Activated CD4-positive, alpha-beta T cell treated with anti-CD3 and anti-CD28 coated beads, Interleukin-2, amount 50 U/mL, for 4 hours (primary cell): ENCODE measurements around the gene ZNF695.
"Not testable (repeated sequence)": the region's sequence is repeated elsewhere in the genome, so short reads cannot be mapped to it uniquely, and the experiment has no call there.

Experiments
- DNase-seq, 2 experiments: peaks; one replicate each; pipeline ENCODE4 v3.0.0-alpha.2; 2020

ZNF695 gene

DNA sequence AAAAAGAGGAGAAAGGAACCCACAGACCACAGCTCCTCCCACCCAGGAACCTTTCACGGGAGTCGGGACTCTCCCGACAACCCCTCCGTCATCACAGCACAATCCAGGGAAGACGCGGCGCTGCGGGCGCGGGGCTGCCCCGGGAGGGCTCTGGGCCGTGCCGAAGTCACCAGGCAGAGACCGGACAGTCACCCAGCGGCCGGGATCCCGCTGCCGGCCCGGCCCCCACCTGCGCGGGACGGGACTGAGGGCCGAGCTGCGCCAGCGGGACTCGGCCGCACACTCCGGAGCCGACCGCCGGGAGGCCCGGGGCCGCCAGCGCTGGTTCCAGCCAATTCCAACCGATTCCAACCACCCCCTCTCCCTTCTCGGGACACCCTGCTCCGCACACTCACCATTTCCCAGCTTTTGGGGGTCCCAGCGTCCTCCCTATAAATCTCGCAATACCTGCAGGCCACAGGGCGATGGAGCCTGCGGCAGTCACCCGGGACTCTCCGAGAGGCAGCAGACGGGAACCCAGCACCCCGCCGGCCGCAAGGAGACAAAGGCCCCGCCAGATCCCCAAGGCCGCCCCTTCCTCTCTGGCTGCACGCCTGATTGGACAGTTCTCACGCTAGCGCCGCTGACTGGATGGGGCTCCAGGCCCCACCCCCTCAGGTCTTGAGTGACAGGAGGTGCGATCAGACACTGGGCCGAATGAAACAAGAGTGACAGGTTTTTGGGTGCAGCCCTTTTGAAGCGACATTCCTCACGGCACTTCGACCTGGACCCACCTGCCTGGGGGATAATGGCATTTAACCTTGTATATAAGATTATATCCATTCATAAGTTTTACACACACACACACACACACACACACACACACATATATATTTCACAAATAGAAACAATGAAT is at the start of gene ZNF695:
TSS of gene ZNF695 (minus strand) at position 547 of the 895 bp plus-strand sequence. CDS start at position 398, 149 bp downstream.
- peak; percentile 0 to 1 for DNase-seq

DNA sequence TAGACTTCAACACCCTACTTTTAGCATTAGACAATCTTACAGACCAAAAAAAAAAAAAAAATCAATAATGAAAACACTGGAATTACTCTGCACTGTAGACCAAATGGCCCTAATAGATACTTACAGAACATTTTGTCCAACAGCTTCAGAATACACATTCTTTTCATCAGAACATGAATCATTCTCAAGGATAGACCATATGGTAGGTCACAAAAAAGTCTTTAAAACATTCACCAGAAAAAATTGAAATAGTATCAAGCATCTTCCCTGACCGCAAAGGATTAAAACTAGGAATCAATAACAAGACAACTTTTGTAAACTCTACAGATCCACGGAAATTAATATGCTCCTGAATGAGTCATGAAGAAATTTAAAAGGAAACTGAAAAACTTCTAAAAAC is 48.2 kb upstream of the ZNF695 start:
- DNase-seq = no peak

DNA sequence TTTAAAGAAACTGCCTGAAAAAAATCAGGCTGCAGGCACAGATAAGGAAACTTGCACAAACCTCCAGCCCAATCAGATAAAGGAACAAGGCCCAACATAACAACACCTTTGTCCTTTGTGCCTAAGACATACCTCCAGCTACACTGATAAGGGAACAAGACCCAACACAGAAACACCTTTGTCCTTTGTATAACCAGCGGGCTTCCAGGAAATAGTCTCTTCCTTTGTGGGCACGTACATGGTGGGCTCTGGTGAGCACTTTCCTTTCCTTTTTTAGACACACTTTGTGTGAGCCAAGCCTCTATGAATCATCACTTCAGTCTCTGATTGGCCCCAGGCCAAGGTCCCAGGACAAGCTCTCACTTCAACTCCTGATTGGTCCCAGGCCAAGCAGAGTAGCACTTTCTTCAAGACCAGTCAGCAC is 47.1 kb upstream of the ZNF695 start:
- DNase-seq = no peak

DNA sequence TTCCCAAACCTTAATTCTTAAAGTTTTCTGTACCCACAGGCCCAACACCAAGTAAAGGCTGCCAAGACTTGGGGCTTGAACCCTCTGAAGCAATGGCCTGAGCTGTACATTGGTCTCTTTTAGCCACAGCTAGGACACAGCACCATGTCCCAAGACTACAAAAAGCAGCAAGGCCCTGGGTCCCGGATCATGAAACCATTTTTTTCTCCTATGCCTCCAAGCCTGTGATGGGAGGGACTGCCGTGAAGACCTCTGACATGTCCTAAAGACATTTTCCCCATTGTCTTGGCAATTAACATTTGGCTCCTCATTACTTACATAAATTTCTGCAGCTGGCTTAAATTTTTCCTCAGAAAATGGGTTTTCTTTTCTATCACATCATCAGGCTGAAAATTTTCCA is 39.8 kb upstream of the ZNF695 start:
- no peak for DNase-seq

DNA sequence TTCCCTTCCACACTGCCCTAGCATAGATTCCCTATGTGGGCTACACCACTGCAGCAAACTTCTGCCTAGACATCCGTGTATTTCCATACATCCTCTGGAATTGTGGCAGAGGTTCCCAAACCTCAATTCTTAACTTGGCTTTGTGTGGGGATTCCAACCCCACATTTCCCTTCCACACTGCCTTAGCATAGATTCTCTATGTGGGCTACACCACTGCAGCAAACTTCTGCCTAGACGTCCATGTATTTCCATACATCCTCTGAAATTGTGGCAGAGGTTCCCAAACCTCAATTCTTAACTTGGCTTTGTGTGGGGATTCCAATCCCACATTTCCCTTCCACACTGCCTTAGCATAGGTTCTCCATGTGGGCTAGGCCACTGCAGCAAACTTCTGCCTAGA is 39.4 kb upstream of the ZNF695 start:
- DNase-seq = no peak

DNA sequence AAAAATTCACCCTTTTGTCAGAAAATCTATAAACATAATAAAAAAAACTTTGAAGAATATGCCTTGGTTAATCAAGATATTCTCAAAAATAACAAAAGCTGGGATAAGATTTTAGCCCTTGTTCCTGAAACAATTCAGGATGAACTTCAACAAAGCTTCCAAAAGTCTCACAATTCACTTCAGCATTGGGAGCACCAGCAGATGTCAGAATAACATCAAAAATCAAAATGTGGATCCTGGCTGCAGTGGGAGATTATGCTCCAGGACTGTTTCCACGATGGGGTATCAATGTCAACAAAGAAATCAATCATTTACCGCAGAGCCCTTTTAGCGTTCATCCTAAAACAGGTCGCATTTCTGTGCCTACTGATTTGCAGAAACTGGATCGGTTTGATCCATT is 35.5 kb upstream of the ZNF695 start:
- DNase-seq = no peak

DNA sequence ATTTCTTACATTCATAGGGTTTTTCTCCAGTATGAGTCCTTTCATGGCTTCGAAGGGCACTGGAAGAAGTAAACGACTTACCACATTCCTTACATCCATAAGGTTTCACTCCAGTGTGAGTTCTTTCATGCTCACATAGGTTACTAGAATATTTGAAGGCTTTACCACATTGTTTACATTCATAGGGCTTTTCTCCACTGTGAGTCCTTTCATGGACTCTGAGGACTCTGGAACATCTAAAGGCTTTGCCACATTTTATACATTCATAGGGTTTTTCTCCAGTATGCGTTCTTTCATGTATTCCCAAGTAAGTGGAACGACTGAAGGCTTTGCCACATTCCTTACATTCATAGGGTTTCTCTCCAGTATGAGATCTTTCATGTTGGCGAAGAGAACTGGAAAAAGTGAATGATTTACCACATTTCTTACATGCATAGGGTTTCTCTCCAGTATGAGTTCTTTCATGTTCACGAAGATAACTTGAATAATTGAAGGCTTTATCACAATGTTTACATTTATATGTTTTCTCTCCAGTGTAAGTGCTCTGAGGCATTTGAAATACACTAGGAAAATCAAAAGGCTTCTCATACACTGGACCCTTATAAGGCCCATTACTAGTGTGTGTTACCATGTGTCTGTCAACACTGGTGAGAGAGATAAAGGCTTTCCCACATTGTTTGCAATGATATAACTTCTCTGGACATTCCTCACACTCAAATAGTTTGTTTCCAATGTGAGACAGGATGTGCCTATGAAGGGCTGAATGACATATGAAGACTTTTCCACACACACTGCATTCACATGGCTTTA is 29.9 kb upstream of the ZNF695 start:
- DNase-seq = no peak

DNA sequence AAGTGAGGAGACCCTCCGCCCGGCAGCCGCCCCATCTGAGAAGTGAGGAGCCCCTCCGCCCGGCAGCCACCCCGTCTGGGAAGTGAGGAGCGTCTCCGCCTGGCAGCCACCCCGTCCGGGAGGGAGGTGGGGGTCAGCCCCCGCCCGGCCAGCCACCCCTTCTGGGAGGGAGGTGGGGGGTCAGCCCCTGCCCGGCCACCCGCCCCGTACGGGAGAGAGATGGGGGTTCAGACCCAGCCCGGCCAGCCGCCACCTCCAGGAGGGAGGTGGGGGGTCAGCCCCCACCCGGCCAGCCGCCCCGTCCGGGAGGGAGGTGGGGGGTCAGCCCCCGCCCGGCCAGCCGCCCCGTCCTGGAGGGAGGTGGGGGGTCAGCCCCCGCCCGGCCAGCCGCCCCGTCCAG is 24.4 kb upstream of the ZNF695 start:
- DNase-seq = not testable (repeated sequence)

DNA sequence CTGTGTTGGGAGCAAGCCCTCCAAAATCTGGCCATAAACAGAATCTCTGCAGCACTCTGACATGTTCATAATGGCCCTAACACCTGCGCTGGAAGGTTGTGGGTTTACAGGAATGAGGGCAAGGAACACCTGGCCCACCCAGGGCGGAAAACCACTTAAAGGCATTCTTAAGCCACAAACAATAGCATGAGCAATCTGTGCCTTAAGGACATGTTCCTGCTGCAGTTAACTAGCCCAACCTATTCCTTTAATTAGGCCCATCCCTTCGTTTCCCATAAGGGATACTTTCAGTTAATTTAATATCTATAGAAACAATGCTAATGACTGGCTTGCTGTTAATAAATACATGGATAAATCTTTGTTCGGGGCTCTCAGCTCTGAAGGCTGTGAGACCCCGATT is 16.8 kb upstream of the ZNF695 start:
- not testable (repeated sequence) for DNase-seq

DNA sequence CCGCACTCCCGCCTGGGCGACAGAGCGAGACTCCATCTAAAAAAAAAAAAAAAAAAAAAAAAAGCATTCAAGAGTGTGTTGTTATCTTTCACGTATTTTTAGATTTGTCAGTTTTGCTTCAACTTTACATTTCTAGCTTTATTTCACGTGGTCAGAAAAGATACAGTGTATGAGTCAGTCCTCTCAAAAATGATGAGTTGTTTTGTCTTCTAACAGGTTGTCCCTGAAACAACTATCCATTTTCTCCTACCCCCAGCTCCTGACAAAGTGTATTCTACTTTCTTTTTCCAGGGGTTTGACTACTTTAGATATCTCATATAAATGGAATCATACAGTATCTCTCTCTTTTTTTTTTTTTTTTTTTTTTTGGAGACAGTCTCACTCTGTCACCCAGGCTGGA is 5.5 kb upstream of the ZNF695 start:
- DNase-seq = no peak

DNA sequence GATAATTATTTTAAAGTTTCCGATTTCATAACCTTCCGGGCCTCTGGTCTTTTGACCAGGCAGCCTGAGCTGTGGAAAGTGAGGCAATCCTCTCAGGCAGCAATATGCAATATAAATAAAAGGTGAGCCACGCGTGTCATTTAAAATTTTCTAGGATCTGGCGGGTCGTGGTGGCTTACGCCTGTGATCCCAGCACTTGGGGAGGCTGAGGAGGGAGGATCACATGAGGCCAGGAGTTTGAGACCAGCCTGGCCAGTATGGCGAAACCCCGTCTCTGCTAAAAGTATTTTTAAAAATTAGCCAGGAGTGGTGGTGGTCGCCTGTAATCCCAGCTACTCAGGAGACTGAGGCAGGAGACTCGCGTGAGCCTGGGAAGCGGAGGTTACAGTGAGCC is 546 bp upstream of the ZNF695 start:
- DNase-seq = no peak

DNA sequence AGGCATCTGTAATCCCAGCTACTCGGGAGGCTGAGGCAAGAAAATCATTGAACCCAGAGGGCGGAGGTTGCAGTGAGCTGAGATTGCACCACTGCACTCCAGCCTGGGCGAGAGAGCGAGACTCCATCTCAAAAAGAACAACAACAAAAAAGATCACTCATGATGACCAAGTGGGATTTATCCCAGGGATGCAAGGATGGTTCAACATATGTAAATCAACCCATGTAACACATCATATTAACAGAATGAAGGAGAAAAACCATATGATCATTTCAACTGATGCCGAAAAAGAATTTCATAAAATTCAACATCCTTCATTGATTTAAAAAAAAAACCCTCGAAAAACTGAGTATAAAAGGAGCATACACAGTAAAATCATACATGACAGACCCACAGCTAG is 3.8 kb downstream of the ZNF695 start:
- not testable (repeated sequence) for DNase-seq

DNA sequence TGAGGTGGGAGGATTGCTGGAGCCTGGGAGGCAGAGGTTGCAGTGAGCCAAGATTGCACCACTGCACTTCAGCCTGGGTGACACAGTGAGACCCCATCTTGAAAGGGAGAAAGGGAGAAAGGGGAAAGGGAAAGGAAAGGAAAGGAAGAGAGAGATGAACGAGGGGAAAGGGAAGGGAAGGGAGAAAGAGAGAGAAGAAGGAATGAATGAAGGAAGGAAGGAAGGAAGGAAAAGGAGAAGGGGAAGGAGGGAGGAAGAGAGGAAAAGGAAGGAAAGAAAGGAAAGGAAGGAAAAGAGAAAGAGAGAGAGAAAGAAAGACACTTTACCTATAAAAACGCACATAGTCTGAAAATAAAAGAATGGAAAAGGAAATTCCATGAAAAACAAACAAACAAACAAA is 18.0 kb downstream of the ZNF695 start:
- DNase-seq = no peak

DNA sequence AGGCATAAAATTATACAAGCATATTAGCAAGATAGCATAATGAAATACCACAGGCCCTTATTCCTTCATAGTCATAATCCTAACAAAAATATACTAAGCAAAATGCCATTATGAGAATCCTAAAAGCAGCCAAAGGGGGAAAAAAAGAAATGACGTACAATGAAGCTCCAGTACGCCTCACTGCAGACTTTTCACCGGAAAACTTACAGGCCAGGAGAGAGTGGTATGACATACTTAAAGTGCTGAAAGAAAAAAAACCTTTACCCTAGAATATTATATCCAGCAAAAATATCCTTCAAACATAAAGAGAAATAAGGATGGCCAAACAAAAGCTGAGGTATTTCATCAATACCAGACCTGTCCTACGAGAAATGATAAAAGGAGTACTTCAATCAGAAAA is 19.5 kb downstream of the ZNF695 start:
- DNase-seq = no peak

DNA sequence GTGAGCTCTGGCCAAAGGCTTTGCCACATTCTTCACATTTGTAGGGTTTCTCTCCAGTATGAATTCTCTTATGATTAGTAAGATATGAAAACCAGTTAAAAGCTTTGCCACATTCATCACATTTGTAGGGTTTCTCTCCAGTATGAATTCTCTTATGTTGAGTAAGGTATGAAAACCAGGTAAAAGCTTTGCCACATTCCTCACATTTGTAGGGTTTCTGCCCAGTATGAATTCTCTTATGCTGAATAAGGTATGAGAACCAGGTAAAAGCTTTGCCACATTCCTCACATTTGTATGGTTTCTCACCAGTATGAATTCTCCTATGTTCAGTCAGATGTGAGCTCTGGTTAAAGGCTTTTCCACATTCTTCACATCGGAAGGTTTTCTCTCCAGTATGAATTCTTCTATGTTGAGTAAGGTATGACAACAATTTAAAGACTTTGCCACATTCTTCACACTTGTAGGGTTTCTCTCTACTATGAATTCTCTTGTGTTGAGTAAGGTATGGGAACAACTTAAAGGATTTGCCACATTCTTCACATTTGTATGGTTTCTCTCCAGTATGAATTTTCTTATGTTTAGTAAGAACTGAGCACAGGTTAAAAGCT is 20.7 kb downstream of the ZNF695 start:
- DNase-seq = no peak

DNA sequence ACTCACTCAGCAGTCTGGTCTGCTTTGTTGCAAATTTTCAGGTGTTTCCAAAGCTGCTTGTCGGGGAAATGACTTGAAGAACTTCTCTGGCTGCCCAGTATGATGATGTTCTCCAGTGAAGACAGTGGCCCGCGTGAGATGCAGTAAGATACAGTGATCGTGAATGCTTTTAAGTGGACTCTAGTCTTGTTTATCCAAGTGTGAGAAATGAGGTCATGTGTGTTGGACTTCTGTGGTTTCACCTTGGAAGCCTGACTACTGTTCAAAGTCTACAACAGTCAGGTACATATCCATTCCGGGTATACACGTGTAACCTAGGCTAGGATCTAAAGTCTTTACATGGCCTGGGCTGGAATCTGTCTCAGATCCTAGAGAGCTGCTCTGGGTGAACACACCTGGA is 29.1 kb downstream of the ZNF695 start:
- no peak for DNase-seq

DNA sequence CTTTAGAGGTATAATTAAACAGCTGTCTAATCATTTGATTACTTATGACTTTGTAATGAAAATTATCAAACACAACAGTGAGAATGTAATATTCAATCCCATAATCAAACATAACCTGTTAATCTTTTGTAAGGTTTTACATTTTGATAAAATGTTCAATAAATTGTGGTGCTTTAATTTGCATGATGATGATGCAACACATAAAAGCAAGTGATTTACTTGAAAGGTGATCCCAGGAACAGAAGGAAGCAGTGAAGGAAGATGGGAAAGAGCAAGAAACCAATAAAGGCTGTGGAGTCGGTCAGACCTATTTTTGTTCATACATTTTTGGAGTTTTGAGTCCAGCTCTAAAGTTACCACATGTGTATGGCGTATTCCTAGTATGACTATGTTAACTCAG is 29.6 kb downstream of the ZNF695 start:
- no peak for DNase-seq

DNA sequence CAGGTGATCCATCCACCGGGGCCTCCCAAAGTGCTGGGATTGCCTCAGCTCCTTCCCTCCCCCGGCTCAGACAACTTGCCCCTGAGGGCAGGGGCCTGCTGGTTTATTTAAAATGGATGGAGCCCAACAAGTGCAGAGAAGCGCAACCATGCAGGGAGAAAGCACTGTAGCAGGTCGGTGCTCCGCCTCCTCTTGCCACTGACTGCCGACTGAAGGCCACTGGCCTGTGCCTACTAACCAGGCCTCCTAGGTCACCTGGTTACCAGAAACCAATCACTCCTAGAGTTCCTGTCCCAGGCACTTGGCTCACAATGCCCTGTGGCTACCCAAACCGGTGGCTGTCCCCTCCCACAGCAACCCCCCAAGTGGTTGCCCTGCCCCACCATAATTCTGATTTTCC is 35.9 kb downstream of the ZNF695 start:
- no peak for DNase-seq

DNA sequence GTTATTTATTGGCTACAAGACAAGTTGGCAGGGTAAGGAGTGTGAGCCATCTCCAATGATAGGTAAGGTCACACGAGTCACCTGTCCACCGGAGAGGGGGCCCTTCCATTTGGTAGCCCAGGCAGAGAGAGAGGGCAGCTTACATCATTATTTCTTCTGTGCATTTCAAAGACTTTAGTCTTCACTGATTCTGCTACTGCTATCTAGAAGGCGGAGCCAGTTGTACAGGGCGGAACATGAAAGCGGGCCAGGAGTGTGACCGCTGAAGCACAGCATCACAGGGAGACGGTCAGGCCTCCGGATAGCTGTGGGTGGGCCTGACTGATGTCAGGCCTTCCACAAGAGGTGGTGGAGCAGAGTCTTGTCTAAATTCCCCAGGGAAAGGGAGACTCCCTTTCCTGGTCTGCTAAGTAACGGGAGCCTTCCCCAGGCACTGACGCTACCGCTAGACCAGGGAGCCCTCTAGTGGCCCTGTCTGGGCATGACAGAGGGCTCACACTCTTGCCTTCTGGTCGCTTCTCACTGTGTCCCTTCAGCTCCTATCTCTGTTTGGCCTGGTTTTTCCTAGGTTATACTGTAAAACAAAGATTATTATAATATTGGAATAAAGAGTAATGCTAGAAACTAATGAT is 36.7 kb downstream of the ZNF695 start:
- peak; percentile 3 to 15 for DNase-seq

DNA sequence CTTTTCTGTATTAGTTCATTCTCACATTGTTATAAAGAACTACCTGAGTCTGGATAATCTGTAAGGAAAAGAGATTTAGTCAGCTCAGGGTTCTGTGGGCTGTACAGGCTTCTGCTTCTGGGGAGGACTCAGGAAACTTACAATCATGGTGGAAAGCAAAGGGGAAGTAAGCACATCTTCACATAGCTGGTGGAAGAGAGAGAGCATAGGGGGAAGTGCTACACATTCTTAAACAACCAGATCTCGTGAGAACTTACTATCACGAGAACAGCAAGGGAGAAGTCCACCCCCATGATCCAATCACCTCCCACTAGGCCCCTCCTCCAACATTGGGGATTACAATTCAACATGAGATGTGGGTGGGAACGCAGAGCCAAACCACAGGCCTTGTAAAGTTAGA is 38.2 kb downstream of the ZNF695 start:
- DNase-seq = no peak

DNA sequence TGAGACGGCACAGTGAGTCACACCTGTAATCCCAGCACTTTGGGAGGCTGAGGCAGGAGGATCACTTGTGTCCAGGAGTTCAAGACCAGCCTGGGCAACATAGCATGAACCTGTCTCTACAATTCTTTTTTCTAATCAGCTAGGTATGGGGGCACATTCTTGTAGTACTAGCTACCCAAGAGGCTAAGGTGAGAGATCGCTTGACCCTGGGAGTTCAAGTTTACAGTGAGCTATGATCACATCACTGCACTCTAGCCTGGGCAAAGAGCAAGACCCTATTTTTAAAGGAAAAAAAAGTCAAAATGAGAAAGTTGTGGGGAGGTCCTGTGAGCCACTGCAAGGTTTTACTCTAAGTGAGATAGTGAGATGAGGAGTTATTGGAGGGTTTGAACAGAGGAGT is 41.4 kb downstream of the ZNF695 start:
- no peak for DNase-seq

DNA sequence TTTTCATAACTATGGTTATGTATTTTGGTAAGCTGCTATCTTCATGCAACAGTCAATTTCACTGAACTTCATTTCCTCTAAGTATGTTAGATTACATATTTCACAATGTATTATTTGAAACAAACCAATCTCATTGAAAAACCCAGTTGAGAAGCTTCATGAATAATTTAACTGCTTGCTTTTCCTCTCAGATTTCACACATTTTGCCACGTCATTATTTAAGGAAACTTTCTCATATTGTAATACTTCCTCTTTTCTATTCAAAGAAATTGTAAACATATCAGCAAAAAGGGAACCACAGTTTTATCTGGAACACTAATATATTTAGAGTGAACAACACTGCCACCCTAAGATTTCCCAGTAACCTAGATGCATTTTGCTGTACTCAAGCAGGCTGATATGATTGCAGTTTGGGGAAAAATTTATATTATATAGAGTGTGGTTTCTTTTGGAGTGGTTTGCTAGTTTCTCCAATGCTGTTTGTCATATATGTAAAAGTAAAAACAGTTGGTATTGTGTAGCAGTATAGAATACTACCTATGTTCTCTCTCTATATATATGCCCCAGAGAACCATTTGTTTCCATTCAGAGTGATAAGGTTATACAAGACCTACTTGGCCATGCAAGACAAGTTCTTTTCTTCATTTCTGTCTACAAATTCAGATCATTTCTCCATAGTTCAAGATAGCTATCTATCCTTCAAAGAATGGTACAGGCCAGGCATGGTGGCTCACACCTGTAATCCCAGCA is 47.7 kb downstream of the ZNF695 start:
- no peak for DNase-seq
